Prostate gland (tissue), 2 donors: ENCODE results near the gene SAA4.

ENCODE experiments used
- CTCF ChIP-seq, 4 experiments: fragments of 200-600 bp in 2 of 4; fragments of 450-650 bp in 2 of 4; sonication (generic) in 2 of 4; IDR thresholded peaks; 1 replicate in 3 of 4; 2 replicates in 1 of 4; pipeline ENCODE4 v1.5.1; 2016 to 2019; ENCODE audit warnings: antibody characterized with exemption in 4 of 4, mild to moderate bottlenecking in 2 of 4, moderate library complexity in 2 of 4
- POLR2A ChIP-seq: fragments of 450-650 bp; IDR thresholded peaks from one replicate; pipeline ENCODE4 v1.6.1; 2016; ENCODE audit warnings: antibody characterized with exemption, mild to moderate bottlenecking
- POLR2AphosphoS5 ChIP-seq: sonication (generic); formaldehyde crosslinking; IDR thresholded peaks from one replicate; pipeline ENCODE4 v1.6.1; 2017; ENCODE audit warnings: antibody characterized with exemption

DNA sequence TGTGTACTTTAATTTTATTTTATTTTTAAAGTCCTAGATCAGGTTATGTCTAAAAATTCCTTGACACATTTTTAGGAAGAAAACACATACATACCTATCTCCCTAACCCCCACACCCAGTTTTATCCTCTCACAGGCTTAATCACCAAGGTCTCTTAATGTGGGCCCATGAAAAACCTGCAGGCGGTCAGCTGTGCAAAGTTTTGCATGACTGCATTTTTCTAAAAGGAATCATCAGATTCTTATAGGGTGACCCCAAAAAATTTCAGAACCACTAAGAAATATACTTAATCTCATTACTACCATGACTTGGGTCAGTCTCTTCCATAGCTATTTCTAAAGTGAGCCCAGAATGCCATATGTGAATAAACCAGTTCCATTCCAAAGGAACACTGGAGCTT is 49.2 kb upstream of the SAA4 start:
- TF ChIP-seq CTCF (IDR thresholded peaks at IDR 0.05) (no peak), POLR2AphosphoS5 (no peak), POLR2A (no peak)
